CD4-positive, alpha-beta T cell treated with Interleukin-21 for 1 hour (primary cell): Measurements from ENCODE around the gene OPRM1.

Source experiments
- DNase-seq: peaks from one replicate; pipeline ENCODE4 v3.0.0-alpha.2; 2020

Gene OPRM1

DNA sequence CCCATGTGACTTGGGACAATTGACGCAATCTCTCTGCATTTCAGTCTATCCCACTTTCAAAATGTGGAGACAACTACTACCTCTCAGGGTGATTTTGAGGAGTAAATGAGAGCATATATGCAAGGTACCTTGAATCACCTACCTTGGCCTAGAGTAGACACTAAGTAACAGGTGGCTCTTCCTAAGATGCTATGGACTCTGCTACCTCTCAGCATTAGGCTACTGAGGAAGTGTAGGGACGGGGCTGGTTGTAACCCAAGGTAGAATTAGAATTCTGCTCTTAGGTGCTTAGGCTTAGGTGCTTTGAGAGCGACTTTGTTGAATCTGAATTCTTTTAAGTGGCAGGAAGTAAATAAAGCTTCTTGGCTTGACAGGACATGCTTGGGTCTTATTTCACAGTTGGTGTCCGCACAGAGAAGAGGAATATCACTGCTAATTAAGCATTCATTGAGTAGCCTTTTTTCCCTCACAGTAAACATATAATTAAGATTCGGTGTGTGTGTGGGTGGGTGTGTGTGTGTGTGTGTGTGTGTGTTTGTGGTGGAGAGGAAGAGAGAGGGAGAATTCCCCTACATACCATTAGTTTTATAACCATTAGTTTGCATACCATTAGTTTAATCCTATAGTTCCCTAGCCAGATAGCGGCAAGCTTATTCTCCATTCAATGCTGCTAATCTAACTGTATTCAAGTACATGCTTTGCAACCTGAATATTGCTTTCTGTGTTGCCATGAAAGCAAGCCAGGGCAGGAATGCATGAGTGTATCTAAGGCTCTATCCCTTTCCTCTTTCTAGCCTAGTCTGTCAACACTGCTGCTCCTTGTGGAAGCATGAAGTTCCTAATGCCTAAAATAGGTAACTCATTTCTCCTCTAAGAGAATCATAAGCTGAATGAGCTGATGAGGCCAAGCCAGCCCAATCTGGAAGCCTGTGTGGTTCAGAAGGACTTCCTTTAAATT lies 205.0 kb downstream of the OPRM1 start:
- no peak for DNase-seq

DNA sequence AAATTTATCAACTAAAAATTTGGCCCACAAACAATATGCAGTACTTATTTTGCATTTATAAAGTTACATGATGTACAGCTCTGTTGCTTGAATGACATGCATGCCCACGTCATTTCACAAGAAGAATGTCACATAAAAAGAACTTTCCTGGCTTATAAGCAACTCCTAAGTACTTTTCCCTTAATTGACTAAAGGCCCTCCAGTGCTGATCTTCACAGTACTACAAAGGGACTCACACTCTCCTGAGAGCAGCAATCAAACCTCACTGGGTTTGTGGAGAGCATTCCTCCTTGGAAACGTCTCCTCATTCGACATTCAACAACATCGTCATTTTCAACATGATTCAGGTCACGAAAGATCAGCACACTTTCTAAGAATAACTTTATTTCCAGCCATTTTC lies 206.5 kb downstream of the OPRM1 start:
- no peak for DNase-seq

DNA sequence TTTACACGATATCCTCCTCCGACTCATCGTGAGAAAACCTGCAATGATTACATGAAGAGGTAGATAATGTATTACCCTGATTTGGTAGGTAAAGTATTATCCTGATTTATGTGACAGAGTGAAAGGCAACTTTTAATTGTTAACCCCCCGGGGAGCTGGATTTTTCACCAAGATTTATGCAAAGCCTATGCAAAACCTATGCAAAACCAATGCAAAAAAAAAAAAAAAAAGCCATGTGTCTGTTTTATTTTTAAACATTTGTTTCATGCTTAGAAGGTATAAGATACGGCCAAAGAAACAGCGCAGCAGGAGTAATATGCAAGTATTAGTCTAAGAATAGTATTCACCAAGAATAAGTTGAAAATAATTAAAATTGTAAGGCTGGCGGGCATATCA lies 207.7 kb downstream of the OPRM1 start:
- DNase-seq: no peak

DNA sequence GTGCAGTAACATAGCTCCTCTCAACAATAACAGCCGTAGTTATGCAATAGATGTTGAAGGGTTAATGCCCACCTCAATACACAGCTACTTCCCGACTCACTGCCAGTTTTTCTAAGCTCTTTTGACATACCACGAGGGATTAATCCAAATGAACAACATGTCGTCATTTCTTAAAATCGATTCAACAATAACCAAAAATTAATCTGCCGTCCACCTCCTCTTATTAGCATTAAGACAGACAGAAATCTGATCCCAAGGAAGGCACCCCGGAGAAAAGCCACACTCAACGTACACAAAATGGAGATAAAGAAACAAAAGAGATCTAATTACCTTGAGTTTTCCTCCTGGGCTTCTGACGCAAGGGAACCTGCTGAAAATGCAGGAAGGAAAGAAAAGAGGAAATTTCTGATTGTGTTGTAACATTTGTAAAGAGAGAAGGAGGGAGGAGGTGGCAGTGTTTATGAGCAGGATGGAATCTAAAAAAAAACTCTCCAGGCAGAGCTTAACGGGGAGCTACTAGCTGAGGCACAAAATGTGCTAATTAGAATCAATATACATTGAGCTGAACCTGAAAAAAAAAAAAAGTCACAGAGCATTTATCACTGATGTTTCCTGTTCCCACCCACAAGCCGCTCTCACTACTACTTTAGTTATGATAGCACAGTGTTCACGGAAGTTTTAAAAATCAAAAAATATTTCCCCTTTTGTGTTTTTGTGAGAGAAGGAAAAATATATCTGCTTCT lies 208.2 kb downstream of the OPRM1 start:
- DNase-seq: peak; percentile 61

DNA sequence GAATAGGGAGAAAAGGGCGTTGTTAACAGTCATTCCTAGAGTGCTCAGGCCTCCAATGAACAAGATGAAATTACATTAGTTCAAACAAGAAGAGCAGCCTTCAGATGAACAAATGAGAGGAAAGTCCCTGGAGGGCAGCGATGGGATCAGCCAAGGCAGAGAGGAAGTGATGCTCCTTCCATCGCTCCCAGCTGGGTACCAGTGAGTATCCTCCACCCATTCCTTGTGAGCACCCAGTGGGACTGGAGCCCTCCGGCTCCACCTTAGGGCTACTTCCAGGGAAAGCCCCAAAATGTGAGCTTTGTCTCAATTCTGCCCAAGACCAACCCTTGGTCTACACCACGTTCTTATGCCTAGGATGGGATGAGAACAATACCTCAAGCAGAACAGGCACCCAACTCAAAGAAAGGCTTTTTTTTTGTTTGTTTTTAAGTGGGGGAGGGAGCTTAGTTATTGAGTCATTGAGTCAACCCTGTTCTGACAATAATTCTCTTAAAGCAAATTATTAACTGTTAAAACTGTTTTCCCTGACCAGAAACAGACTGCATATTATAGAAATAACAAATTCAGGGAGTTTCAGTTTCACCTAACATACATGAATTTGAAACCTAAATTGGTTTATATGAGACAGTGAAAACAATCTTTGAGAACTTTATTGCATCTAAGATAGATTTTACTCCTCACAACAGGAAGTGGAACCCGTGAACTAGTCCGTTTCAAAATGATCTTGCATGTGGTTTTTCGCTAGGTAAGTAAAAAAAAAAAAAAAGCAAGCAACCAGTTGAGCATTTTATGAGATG lies 210.7 kb downstream of the OPRM1 start:
- DNase-seq: peak; percentile 73

DNA sequence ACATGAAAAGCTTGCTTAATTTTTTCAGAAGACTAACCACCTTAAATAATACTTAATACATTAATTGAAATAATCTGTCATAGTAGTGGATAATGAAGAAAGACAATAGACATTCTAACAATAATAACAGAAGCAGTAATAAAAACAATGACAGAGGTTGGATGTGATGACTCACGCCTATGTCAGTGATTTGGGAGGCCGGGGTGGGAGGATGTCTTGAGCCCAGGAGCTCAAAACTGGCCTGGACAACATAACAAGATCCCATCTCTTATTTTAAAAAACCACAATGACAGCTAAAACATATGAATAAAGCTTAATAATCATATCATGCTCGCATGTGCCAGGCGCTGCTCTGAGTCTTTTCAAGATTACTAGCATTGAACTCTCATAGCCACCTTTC lies 212.1 kb downstream of the OPRM1 start:
- DNase-seq: no peak

DNA sequence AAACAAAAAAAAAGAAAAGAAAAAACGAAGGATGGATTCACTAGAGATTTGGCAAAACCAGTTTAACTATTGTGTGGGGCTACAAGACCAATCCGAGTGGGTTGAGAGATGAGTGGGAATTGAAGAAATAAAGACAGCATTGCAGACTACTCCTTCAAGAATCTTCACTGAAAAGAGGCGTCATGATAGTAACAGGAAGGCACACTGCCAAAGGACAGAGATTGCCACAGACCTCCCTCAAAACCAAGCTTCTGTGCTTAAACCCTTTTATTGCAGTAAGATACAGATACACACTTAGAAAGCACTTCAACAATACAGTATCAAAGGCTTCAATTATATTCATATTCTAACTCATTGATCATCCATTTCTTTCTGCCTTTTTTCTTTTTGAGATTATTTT lies 213.6 kb downstream of the OPRM1 start:
- no peak for DNase-seq

DNA sequence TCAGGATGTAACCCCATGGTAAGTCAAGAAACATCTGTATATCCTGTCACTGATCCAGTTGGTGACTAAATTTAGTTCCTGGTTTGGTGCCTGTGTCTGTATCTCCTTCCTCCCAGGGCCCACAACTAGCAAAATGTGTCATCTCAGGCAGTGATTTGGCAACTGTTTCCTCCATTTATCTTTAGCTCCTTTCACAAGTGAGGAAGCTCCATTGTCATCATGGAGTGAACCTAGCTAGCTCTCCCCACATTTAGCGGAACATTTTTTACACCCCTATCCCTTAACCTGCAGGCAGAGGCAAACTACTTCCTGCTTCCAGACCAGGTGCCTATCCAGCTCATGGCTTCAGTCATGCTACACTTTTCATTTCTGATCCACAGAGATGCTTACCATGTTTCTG lies 218.0 kb downstream of the OPRM1 start:
- DNase-seq: no peak

DNA sequence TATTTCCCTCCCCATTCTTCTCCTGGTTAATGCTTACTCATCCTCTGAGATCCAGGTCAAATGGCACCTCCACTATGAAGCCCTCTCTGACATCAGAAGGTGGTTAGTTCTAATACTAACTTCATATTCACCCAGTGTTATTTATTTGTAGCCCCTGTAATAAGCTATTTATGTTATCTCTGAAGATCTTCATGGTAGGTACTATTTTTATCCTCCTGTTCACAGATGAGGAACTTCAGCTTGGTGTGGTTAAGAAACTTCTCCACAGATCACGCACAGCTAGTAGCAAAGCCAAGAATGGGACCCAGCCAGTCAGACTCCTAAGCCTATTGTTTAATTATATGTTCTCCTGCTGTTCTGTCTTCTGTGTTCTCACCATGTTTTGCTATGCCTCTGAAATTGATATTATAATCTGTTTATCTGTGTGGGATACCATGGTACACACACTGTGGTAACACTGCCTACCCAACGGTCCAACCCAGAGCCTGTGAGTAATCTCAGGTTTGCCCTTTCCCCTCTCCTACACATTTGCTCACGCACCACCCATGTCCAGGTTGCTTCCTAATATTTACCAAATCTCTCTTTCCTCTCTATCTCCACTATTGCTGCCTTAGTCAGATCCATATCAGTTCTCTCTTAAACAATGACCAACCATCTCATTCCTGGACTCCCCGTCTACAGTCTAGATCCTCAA lies 219.2 kb downstream of the OPRM1 start:
- DNase-seq: no peak

DNA sequence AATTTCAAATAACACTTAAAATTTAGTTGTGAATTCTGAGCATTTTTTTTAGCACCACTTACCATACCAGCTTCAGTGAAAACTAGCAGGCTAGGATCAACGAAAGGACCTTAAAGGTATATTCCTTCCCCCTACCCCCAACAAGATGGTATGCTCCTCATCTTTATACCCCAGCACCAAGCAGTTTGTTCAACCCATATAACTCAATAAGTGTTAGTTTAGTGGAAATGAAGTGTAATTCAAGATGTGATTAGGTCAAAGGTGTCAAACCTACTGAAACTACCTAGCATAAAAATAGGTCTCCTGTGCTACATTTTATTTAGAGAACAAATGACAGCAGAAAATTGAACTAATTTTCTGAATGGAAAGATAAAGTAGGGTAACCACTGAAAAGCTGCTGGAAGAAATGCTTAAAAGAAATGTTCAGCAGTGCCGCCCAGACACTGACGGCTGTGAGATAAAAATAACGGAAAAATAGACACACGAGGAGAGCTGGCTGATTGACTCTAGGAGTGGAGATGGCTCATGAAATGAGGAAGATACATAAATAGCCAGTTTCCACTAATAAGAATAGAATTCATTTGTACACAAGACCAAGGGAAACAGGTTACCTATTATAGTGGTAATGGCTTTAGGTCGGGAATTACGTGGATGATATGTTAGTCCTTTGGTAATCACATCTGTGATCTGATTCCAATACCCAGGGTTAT lies 222.8 kb downstream of the OPRM1 start:
- no peak for DNase-seq

DNA sequence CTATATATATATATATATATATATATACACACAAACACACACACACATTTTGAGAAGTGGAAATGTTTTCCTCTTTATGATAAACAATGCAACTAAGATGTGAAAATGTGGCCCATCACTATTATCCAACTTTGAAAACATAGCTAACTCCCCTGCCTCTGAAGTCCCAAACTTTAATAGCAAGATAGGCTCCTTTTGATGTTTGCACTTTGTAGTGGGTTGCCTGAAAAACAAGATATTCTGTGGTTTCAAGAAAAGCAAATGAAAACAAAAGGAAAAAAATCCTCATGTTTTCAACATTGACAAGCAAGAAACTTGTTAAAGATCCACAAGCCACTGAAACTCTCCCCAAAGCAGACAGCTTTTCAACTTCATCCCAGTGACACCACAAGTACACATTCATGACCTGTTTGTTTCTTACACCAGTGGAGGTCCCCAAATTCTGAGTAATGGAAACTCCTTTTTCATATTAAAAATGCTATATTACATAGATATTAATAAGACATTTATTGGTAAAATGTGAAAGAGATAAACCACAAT lies 227.6 kb downstream of the OPRM1 start:
- DNase-seq: no peak

DNA sequence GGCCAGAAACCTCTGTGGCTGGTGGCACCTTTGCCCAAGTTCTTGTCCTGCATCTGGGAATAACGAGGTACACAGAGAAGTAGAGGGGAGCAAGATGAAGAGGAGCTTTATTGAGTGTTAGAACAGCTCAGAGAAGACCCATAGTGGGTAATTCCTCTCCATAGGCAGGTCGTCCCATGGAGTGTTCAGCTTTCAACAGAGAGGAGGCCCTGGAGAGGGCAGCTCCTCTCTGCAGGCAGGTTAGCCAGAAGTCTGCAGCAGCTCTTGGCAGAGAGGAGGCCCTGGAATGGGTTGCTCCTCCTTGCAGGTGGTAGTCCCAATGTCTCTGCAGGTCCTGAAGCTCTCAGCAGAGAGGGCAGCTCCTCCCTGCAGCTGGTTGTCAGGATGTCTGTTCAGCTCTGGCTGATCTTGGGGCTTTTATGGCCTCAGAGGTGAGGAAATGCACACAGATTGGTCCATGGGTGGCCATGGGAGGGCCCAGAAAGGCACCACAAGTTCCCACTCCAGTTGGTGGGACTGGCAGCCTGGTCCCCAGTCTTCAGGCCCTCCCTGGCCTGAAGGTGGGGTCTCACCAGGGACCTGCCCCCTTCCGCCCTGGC lies 228.6 kb downstream of the OPRM1 start:
- no peak for DNase-seq

DNA sequence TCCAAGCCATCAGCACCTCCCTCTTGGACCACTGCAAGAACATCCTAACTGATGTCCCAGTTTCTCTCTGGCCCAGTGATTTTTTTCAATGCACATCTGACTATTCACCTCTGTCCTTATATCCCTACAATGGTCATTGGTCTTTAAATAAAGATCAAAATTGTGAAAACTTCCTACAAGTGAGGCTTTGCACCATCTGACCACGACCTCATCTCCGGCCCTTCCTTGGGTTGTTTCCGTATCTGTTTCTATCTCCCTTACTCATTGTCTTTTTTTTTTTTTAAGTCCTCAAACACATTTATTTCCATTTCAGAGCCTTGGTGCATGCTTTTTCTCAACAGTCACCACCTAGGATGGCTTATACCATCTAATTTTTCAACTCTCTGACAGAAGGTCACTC lies 229.4 kb downstream of the OPRM1 start:
- DNase-seq: no peak

DNA sequence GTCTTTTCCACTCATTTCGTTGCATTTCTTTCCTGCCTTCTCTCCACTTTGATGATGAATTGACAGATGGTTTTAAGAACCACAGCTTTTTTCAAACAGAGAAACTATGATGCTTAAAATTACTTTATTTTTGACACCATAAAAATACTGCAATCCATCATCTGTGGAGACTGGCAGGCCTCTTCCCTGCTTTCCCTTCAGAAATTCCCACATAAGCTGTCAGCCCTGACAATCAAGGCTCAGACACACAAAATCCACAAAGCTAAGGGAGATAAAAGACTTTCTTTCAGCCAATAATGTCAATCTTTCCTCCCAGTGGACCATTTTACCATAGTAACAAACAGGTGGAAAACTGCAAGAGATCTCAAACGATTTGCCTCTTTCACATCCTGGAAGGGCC lies 235.1 kb downstream of the OPRM1 start:
- no peak for DNase-seq

DNA sequence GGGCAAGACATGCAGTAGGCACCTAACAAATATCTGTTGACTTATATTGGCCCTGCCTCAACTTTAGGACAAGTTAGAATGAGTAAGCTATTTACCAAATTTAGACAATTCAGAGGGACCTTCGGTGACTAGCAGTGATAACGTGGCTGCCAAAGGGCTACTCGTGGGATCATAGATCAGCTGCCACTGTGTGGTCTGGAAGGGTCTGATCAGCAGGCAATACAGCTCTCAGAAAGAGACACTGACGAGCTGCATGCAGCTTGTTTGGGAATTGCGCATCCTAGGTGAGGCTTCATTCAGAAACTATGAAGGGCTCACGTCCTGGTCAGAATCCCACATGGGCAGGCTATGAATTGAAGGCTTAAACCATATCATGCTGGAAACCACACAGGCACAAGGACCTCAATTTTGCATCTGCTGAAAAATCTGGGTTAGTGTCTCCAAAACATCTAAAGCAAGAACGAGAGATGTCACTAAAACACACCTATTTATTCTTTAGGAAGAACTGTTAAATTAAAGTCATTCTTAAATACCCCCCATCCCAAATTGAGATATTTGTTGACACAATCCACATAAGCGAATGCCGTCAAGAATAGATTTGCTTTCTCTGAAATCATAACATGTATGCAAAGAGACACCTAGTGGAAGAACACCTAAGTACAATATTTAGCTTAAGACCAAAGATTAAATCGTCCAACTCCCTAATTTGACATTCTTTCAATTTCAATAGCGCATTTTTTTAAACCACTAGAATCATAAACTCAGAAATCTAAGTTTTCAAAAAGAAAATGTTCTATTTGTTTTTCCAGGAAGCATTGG lies 238.0 kb downstream of the OPRM1 start:
- DNase-seq: peak; percentile 70

DNA sequence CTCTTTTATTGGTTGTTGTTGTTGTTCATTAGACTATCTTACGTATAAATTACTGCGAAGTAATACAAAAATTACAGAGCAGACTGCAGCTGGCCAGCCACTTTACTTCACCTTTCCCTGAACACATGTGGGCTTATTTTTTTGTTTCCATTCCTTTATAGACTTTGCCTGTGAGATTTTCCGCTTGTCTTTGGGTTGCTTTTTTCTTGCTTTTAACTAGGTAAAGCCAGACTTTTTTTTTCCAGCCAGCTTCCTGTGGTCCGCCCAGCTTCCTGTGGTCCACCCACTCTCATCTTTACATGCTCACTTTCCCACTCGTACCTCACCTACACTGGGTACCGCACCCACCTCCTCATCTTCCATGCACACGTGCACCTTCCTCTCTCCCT lies 238.6 kb downstream of the OPRM1 start:
- DNase-seq: no peak

DNA sequence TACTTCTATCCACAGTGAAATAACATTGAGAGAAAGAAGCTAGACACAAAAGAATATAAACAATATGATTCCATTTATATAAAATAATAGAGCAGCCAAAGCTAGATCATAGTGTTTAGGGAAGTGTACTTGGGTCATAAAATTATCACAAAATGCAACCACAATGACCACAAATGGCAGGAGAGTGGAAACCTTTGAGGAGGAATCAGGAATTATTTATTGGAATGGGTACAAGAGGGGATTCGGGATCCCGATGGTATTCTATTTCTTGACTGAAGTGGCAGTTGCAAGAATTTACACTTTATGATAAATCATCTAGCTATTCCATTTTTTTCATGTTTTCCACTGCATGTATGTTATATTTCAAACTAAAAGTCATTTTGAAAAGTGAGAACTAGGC lies 241.5 kb downstream of the OPRM1 start:
- DNase-seq: no peak

DNA sequence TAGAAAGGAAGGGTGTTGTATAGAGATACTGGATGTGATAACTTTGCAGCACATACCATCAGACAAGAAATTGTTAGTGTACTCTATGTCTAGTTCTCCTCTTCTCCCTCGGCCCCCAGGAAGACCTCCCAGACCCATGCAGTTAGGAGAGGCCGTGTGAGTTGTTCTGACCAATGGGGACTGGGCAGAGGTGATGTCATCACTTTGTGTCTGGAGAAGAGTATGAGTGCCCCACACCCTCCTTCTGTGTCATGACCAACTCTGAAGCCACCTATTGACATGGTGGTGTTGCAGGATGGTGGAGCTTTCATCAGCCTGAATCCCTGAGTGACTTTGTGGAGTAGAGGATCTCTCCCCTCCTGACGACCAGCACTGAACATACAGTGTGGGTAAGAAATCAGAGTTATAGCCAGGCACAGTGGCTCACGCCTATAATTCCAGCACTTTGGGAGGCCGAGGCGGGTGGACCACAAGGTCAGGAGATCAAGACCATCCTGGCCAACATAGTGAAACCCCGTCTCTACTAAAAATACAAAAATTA lies 245.3 kb downstream of the OPRM1 start:
- DNase-seq: no peak

DNA sequence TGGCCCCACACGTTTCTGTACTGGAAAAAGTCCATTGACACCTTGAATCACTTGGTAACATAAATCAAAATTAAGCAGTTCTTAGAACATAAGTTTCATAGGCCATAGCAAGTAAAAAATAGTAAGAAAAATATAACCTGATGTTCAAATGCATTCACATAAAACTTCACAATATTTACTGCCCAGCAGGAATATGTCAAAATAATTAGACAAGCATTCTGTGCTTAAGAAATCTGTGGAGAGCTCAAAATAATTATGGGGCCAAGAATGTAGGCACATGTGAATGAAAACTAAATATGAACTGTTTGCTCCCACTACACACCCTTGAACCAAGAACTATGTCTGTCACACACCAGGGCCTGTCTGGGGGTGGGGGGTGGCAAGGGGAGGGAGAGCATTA lies 246.8 kb downstream of the OPRM1 start:
- DNase-seq: no peak

DNA sequence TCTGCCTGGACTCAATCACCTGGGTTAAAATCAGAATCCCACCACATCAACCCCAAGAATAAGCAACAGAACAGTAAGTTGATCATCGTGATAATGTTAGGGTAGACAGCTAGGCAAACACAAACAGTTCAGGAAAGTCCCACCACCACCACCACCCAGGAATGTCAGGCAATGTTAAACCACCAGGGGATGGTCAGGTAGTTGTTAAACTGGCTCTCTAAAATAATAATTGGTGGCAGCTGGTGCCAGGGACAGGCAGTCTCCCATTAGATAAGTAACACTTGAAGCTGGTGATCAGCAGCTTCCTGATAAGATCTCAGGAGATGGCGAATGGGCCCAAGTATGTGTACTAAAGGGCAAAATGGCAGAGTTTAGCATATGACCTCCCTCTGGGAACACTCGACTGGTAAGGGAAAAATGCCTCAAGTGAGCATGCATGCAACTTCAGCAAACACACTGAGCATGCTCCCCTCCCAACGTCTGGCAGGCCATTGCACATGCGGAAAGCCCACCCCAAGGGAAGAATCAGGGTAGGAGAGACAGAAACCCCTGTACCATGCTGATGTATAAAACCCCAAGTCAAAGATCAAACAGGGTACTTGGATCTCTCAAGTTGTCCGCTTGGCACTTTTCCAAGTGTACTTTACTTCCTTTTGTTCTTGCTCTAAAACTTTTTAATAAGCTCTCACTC lies 250.9 kb downstream of the OPRM1 start:
- DNase-seq: no peak
